ENCODE data around the gene DCAF4. TPM values are rescaled to one million over a fixed set of nuclear protein-coding genes. Genes with fewer than 3 reads are reported as not detected.

DCAF4 gene
- total RNA-seq, 4 donors from 2014 or later, result 7.9 to 211 (median 22.8) TPM

GRCh38 chr14:72901361-72901760 is 24.9 kb upstream of the DCAF4 start:
- intact Hi-C loops (cut with DNase I; ENCODE audit: low total_unique reads) (no loop called here), in situ Hi-C loops (cut with MboI; ENCODE audit: low pct_ligation_motif_present in 1 of 4, low pct_unique_long_range_greater_than_20kb in 1 of 4, low sequenced_read_pairs in 3 of 4) (no loop called here)
- no peak for DNase-seq
- no peak for TF ChIP-seq EP300 (IDR thresholded peaks at IDR 0.05; ENCODE audit: low read depth)
- TF ChIP-seq POLR2AphosphoS5 (IDR thresholded peaks at IDR 0.05), result no peak
- no peak for TF ChIP-seq POLR2A (IDR thresholded peaks at IDR 0.05)
- TF ChIP-seq, protein P1, sequence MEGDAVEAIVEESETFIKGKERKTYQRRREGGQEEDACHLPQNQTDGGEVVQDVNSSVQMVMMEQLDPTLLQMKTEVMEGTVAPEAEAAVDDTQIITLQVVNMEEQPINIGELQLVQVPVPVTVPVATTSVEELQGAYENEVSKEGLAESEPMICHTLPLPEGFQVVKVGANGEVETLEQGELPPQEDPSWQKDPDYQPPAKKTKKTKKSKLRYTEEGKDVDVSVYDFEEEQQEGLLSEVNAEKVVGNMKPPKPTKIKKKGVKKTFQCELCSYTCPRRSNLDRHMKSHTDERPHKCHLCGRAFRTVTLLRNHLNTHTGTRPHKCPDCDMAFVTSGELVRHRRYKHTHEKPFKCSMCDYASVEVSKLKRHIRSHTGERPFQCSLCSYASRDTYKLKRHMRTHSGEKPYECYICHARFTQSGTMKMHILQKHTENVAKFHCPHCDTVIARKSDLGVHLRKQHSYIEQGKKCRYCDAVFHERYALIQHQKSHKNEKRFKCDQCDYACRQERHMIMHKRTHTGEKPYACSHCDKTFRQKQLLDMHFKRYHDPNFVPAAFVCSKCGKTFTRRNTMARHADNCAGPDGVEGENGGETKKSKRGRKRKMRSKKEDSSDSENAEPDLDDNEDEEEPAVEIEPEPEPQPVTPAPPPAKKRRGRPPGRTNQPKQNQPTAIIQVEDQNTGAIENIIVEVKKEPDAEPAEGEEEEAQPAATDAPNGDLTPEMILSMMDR (IDR thresholded peaks at IDR 0.05), result no peak
- H3K27me3 ChIP-seq, result peaks cover 11% of the 10 kb centered on the region
- H3K4me3 ChIP-seq, result no peak overlapping the region
- 84 to 86% methylated on average over 1 to 3 of the region's 3 CpGs for WGBS, 2 donors (ENCODE audit: low coverage in 1 of 2)
- H3K4me1 ChIP-seq, result no peaks in the 10 kb centered on the region
- no peaks in the 10 kb centered on the region for H3K36me3 ChIP-seq
- H3K27ac ChIP-seq, result no peak overlapping the region
- no peaks in the 10 kb centered on the region for H3K9me3 ChIP-seq

GRCh38 chr14:72902801-72903530 is 23.3 kb upstream of the DCAF4 start:
- Histone ChIP-seq H3K27me3 (no peaks in the 10 kb centered on the region), H3K9me3 (no peaks in the 10 kb centered on the region), H3K4me3 (no peak overlapping the region), H3K4me1 (peaks cover 0 to 9% (median 6%) of the 10 kb centered on the region in 4 donors), H3K27ac (no peak overlapping the region), H3K36me3 (no peaks in the 10 kb centered on the region)
- DNase-seq, result no peak
- intact Hi-C loops (cut with DNase I; ENCODE audit: low total_unique reads), result no loop called here
- in situ Hi-C loops (cut with MboI; ENCODE audit: low pct_ligation_motif_present in 1 of 4, low pct_unique_long_range_greater_than_20kb in 1 of 4, low sequenced_read_pairs in 3 of 4), result no loop called here
- 93 to 98% methylated on average over 5 of the region's 5 CpGs for WGBS, 2 donors (ENCODE audit: low coverage in 1 of 2)
- TF ChIP-seq POLR2AphosphoS5 (IDR thresholded peaks at IDR 0.05), result no peak
- no peak for TF ChIP-seq POLR2A (IDR thresholded peaks at IDR 0.05)
- TF ChIP-seq, protein P1 (IDR thresholded peaks at IDR 0.05), result no peak
- no peak for TF ChIP-seq EP300 (IDR thresholded peaks at IDR 0.05; ENCODE audit: low read depth)

DNA sequence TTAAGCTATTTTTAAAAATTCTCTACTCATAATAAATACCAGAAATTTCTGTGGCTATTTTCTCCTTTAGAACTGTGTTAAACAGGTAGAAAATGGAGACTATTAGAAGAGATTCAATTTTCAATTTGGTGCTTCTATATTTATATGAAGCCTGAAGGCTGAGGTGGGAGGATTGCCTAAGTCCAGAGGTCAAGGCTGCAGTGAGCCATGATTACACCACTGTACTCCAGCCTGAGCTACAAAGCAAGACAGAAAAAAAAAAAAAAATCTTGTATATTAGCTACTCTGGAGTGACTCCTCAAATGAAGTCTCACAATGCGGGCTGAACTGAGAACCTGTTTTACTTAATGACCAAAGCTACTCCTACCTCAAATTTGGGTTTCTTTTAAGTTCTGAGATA is 22.5 kb upstream of the DCAF4 start:
- Histone ChIP-seq H3K4me1 (peaks cover 0 to 14% (median 7%) of the 10 kb centered on the region in 4 donors), H3K36me3 (no peaks in the 10 kb centered on the region), H3K4me3 (no peak overlapping the region), H3K27me3 (no peaks in the 10 kb centered on the region), H3K27ac (no peak overlapping the region), H3K9me3 (no peaks in the 10 kb centered on the region)
- no peak for DNase-seq
- WGBS, 2 donors (ENCODE audit: low coverage in 1 of 2), result 50 to 95% methylated on average over 1 of the region's 1 CpG
- in situ Hi-C loops (cut with MboI; ENCODE audit: low pct_ligation_motif_present in 1 of 4, low pct_unique_long_range_greater_than_20kb in 1 of 4, low sequenced_read_pairs in 3 of 4) (no loop called here), intact Hi-C loops (cut with DNase I; ENCODE audit: low total_unique reads) (loop anchor here (2.0 kb wide), 1 partner anchor 387 kb away; no protein-coding TSS in a partner anchor)
- TF ChIP-seq POLR2AphosphoS5 (IDR thresholded peaks at IDR 0.05), result no peak

DNA sequence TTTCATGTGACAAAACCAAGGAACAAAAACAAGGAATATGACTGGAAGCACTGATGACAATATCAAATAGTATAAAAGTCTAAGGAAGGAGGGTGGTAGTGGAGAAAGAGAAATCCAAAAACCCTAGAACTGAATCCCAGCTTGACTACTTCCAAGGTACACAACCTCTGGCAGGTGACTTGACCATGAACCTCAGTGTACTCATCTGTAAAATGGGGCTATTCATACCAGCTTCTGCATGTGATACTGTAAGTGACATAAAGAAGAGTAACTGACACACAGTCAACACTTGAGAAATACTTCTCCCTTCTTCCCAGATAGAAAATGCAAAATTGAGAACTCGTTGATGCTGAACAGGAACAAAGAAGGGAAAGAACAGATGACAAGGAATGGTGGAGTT is 22.0 kb upstream of the DCAF4 start:
- DNase-seq, result no peak

More for the DNA sequence above, 22.0 kb upstream of the DCAF4 start:
- in situ Hi-C loops (cut with MboI; ENCODE audit: low pct_ligation_motif_present in 1 of 4, low pct_unique_long_range_greater_than_20kb in 1 of 4, low sequenced_read_pairs in 3 of 4), result no loop called here
- intact Hi-C loops (cut with DNase I; ENCODE audit: low total_unique reads), result loop anchor here (2.0 kb wide), 1 partner anchor 387 kb away; no protein-coding TSS in a partner anchor
- no peak overlapping the region for H3K27ac ChIP-seq
- H3K4me3 ChIP-seq, result no peak overlapping the region
- no peak for TF ChIP-seq EP300 (IDR thresholded peaks at IDR 0.05; ENCODE audit: low read depth)
- no peak for TF ChIP-seq POLR2A (IDR thresholded peaks at IDR 0.05)
- TF ChIP-seq, protein P1 (IDR thresholded peaks at IDR 0.05), result no peak
- TF ChIP-seq POLR2AphosphoS5 (IDR thresholded peaks at IDR 0.05), result no peak
- WGBS, 2 donors (ENCODE audit: low coverage in 1 of 2), result 0 to 57% methylated on average over 1 of the region's 1 CpG
- peaks cover 0 to 14% (median 7%) of the 10 kb centered on the region in 4 donors for H3K4me1 ChIP-seq
- H3K9me3 ChIP-seq, result no peaks in the 10 kb centered on the region
- H3K27me3 ChIP-seq, result no peaks in the 10 kb centered on the region
- no peaks in the 10 kb centered on the region for H3K36me3 ChIP-seq
